Measurements from ENCODE around the gene ABAT.
"Not testable (repeated sequence)": the region's sequence is repeated elsewhere in the genome, so short reads cannot be mapped to it uniquely, and the experiment has no call there.

Gene ABAT

DNA sequence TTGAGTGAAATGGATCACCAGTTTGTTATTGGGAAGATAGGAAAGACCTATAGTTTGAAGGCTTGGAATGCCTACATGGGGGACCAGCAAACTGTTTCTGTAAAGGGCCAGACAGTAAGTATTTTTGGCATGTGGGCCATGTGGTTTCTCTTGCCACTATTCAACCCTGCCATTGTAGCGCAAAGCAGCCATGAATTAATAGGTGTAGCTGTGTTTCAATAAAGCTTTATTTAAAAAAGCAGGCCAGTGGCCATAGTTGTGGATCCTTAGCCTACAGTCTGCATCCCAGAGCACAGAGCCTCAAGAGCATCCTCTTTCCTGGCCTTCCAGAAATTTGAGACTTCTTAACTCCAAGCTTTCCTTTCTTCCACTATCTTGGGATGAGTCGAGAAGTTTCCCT, 29.3 kb downstream of the ABAT start:
- no peak for TF ChIP-seq CTCF (IDR thresholded peaks at IDR 0.05; ENCODE audit: low read depth, low read length)
- no peak overlapping the region for H3K4me3 ChIP-seq (replicated peaks in 1 of 2; ENCODE audit: low read depth in 2 of 2, low read length in 2 of 2)
- no peak for DNase-seq (ENCODE audit: low read depth in 2 of 2)

DNA sequence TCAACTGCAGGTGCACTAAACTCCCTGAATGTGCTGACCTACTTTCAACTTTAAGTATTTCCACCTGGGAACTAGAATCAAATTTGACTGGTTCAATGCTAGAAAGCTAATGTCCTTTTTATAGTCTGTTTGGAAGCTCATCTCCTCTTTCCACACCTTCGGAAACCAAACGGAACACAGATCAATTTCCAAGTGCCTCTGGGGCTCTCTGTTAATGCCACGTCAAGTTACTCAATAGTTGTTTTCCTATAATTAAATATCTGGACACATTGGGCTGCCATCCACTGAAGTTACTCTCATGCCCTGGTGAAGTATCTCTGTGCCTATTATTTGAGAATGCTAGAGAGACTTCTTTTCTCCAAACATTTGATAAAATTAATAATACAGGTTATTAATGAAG, 29.7 kb downstream of the ABAT start:
- no peak for TF ChIP-seq CTCF (IDR thresholded peaks at IDR 0.05; ENCODE audit: low read depth, low read length)
- DNase-seq (ENCODE audit: low read depth in 2 of 2), result no peak
- H3K4me3 ChIP-seq (replicated peaks in 1 of 2; ENCODE audit: low read depth in 2 of 2, low read length in 2 of 2), result no peak overlapping the region

- DNase-seq (ENCODE audit: low read depth in 2 of 2); H3K4me3 ChIP-seq (replicated peaks in 1 of 2; ENCODE audit: low read depth in 2 of 2, low read length in 2 of 2): not testable (repeated sequence)
These were observed 30.8 kb downstream of the ABAT start for GRCh38 chr16:8705100-8705822.

DNA sequence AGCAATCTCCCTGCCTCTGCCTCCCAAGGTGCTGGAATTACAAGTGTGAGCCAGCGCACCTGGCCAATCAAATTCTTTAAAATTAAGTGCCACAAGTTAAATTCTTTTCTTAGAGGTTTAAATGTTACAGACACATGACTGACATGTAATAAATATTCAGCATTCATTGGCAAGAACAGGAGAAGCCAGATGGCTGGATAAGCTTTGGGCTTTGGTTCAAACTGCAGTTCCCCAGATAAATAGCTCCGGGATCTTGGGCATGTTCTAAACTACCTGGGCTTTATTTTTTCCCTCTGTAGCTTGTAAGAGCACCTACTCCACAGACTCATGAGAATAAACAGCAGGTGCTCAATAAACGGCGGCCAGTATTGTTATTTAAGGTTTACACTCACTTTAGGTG, 34.1 kb downstream of the ABAT start:
- H3K4me3 ChIP-seq (replicated peaks in 1 of 2; ENCODE audit: low read depth in 2 of 2, low read length in 2 of 2), result no peak overlapping the region
- no peak for DNase-seq (ENCODE audit: low read depth in 2 of 2)
- no peak for TF ChIP-seq CTCF (IDR thresholded peaks at IDR 0.05; ENCODE audit: low read depth, low read length)

DNA sequence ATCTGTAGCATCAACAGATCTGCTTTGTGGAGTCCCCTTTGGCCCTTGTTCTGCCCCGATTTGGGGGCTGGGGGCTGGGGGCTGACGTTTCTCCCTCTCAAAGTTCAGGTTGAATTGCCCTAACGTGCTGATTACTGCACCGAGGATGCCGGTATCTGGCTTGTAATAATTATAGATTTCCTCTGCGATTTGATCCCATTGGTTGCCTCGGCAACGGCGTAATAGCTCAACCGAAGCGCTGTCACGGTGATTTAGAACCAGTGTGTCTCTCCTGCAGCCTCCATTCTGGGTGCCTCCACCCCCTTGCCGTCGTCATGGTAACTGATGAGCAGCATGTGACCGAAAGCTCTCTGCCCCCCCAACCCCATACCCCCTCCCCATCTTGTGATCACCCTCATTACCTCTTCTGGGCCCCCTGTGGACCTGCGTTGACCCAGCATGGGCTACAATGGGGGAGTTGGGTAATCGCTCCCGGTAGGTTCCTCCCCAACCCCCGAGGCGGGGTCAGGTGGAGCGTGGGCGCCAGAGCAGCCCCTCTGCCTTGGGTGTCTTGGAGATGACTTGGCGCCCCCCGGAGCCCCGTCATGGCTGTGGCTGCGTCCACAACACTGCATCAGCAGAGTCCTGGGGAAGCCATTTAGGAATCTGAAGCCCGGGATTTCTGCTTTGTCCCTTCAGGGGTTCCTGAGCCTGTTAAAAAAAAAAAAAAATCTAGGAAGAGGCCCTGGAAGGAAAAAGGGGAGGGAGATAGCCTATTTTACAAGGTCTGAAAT, 38.4 kb downstream of the ABAT start:
- no peak for DNase-seq (ENCODE audit: low read depth in 2 of 2)
- H3K4me3 ChIP-seq (replicated peaks in 1 of 2; ENCODE audit: low read depth in 2 of 2, low read length in 2 of 2), result no peak overlapping the region

GRCh38 chr16:8713635-8714172, 39.3 kb downstream of the ABAT start:
- no peak overlapping the region for H3K4me3 ChIP-seq (replicated peaks in 1 of 2; ENCODE audit: low read depth in 2 of 2, low read length in 2 of 2)
- DNase-seq (ENCODE audit: low read depth in 2 of 2), result no peak
- TF ChIP-seq CTCF (IDR thresholded peaks at IDR 0.05; ENCODE audit: low read depth, low read length), result no peak

More for the DNA sequence above, 38.4 kb downstream of the ABAT start:
- TF ChIP-seq CTCF (IDR thresholded peaks at IDR 0.05; ENCODE audit: low read depth, low read length), result no peak

DNA sequence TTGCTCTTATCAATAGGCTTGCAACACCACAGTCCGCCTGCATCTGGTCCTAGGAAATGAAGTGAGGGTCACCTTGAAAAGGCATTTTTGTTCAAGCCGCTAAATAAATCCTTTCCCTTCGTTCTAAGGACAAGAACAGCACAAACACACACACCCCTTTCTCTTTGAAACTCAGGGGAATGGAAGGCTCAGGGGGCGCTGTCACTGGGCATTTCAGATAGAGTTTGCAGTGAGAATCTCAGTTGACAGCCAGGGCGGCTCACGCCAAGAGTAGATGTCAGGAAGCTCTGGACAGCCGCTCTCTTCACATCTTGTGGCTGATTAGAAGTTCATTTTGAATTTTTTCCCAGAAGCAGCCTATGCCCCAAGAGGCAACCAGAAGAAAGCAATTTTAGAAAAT, 39.8 kb downstream of the ABAT start:
- TF ChIP-seq CTCF (IDR thresholded peaks at IDR 0.05; ENCODE audit: low read depth, low read length), result no peak
- no peak overlapping the region for H3K4me3 ChIP-seq (replicated peaks in 1 of 2; ENCODE audit: low read depth in 2 of 2, low read length in 2 of 2)
- no peak for DNase-seq (ENCODE audit: low read depth in 2 of 2)

Measured in cardiac fibroblast (primary cell).